MM.1S (cell line): ENCODE results near the gene C3orf70.

Source experiments
- EZH2 ChIP-seq: fragments of 300-600 bp; sonication (generic); optimal IDR thresholded peaks from 2 replicates; pipeline ENCODE3; 2017; ENCODE audit warnings: low read depth, mild to moderate bottlenecking, antibody characterized with exemption, low read length, mixed read lengths
- EZH2phosphoT487 ChIP-seq: fragments of 300-600 bp; sonication (generic); IDR thresholded peaks from 2 replicates; pipeline ENCODE4 v1.6.1; 2018; ENCODE audit warnings: antibody characterized with exemption, low read length
- TF ChIP-seq, protein P1 (sequence below): fragments of 300-600 bp; sonication (generic); IDR thresholded peaks from 2 replicates; pipeline ENCODE4 v1.5.1; 2016; ENCODE audit warnings: antibody characterized with exemption, low read length, mixed read lengths

- TF ChIP-seq, protein P1, sequence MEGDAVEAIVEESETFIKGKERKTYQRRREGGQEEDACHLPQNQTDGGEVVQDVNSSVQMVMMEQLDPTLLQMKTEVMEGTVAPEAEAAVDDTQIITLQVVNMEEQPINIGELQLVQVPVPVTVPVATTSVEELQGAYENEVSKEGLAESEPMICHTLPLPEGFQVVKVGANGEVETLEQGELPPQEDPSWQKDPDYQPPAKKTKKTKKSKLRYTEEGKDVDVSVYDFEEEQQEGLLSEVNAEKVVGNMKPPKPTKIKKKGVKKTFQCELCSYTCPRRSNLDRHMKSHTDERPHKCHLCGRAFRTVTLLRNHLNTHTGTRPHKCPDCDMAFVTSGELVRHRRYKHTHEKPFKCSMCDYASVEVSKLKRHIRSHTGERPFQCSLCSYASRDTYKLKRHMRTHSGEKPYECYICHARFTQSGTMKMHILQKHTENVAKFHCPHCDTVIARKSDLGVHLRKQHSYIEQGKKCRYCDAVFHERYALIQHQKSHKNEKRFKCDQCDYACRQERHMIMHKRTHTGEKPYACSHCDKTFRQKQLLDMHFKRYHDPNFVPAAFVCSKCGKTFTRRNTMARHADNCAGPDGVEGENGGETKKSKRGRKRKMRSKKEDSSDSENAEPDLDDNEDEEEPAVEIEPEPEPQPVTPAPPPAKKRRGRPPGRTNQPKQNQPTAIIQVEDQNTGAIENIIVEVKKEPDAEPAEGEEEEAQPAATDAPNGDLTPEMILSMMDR, result no peak
- TF ChIP-seq EZH2 (no peak), EZH2phosphoT487 (no peak)
These were observed 95.0 kb downstream of the C3orf70 start for GRCh38 chr3:185057829-185058228.
